Caki2 (cell line): ENCODE data around the gene GLIS1. TPM values are rescaled to one million over a fixed set of nuclear protein-coding genes. Genes with fewer than 3 reads are reported as not detected.

Experiments
- DNase-seq: peaks from one replicate; pipeline ENCODE4 v3.0.0-alpha.2; 2015; ENCODE audit warnings: low read depth
- in situ Hi-C: cut with HindIII; loops from 2 replicates; pipeline ENCODE4 v1.10.0; 2016; ENCODE audit warnings: low sequenced_read_pairs, low pct_unique_long_range_greater_than_20kb, mixed read lengths
- total RNA-seq: library from RNA; depleted of rRNA; stranded (reverse); fragments of >200 nt; shearing (Covaris generic); gene quantifications from 2 replicates; pipeline ENCODE4 v1.2.3, GENCODE V29; 2014; ENCODE audit warnings: low replicate concordance

The GLIS1 gene
- total RNA-seq, 1 experiment from 2014 or later: 0.03 TPM

DNA sequence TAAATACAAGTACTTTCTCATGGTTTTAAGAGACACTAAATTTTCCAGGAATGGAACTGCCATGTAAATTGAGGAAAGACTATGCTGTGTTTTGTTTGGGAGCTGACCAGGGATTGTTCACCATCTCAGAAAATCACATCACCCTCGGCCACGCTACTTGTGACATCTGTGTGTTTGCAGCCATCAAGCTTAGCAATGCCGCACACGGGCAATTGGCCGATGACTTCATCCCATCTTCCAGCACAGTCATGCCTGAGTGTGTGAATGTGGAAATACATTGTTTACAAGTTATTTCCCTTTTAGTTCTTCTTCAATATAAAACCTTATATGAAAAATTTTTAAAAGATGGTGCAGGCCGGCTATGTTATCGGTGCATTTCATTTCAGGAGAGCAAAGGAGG lies 121.6 kb downstream of the GLIS1 start:
- no peak for DNase-seq
- in situ Hi-C loops: no loop called here

DNA sequence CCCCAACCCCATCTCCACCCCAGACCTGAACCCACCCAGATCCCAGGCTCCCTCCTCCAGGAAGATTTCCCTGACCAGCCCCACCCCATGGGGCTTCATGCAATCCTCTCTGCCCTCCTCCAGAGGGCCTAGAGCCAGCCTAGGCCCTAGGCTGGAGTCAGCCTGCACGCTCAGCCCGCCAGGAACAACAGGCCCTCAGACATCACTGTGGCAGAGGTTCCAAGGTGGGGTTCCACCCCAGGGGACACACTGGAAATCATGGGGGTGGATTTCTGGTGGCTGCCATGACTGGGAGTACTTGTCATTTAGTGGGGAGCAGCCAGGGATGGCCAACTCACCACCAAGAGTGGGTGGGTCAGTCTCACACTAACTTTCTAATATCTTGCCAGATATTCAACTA lies 122.0 kb downstream of the GLIS1 start:
- DNase-seq: no peak
- in situ Hi-C loops: no loop called here

DNA sequence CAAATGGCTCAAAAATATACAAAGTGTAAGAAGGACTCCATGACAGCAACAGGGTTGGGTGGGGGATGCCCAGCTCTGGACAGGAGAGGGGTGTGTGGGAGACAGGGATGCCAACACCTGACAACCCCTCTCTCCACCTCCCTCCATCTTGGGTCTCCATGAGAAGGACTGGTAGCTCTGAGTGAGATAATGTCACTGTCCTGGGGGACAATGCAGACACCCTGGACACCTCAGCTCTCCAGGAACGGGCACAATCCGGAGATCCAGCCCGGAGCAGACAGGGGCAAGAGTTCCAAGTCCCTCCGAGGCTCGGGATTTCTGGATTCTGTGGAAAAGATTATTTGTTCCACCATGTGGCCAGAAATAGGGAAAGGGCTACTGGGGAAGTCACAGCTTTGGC lies 122.5 kb downstream of the GLIS1 start:
- in situ Hi-C loops: no loop called here
- DNase-seq: no peak

DNA sequence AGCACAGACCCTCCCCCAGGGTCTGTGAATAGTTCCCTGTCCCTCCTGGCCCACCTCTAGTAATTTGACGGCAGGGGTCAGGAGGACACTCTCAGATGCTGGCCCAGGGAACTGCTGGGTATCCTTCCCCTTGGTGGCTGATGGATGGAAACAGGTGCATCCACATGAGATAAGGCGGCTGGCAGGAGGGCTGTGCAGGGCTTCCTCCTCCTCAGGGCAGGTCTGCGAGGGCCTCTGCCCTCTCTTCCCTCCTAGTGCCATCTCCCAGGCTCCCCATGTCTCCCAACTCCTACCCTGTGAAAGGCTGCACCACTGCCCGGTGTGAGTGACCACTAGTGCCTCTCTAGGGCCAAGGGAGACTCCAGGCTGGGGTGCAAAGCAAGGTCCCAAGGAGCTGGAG lies 123.9 kb downstream of the GLIS1 start:
- in situ Hi-C loops: no loop called here

GRCh38 chr1:53614231-53615021 lies 124.5 kb downstream of the GLIS1 start:
- no peak for DNase-seq
- in situ Hi-C loops: no loop called here

More for the DNA sequence above, 123.9 kb downstream of the GLIS1 start:
- no peak for DNase-seq

- in situ Hi-C loops: no loop called here
- no peak for DNase-seq
Measured at GRCh38 chr1:53608676-53609075, 130.3 kb downstream of the GLIS1 start.

DNA sequence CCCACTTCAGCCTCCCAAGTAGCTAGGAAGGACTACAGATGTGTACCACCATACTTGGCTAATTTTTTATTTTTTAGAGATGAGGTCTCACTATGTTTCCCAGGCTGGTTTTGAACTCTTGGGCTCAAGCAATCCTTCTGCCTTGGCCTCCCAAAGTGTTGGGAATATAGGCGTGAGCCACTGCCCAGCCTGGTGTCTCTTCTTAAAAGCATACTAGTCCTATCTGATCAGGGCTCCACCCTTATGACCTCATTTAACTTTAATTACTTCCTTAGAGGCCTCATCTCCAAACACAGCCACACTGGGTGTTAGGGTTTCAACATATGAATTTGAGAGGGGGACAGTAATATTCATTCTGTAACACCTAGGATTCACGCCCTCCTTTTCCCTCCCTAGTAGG lies 130.9 kb downstream of the GLIS1 start:
- in situ Hi-C loops: no loop called here
- no peak for DNase-seq

DNA sequence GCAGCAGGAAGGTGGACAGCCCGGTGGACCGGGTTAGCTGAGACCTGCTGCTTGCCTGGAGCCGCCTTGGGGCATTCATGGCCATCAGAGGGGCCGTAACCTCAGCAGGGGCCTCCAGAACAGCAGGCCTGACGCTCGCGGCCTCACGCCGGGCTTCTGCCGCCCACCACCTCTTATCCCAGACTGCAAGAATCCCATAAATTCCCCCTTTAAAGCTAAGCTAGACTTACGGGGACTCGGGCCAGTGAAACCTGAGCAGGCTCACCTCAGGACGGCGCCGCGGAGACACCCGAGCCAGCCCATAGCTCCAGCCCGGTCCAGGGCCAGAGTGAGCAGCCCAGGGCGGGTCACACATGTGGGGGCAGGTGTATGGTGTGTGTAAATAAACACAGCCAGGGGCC lies 132.3 kb downstream of the GLIS1 start:
- in situ Hi-C loops: no loop called here

GRCh38 chr1:53606197-53606596 lies 132.8 kb downstream of the GLIS1 start:
- DNase-seq: no peak
- in situ Hi-C loops: no loop called here

More for the DNA sequence above, 132.3 kb downstream of the GLIS1 start:
- DNase-seq: no peak

DNA sequence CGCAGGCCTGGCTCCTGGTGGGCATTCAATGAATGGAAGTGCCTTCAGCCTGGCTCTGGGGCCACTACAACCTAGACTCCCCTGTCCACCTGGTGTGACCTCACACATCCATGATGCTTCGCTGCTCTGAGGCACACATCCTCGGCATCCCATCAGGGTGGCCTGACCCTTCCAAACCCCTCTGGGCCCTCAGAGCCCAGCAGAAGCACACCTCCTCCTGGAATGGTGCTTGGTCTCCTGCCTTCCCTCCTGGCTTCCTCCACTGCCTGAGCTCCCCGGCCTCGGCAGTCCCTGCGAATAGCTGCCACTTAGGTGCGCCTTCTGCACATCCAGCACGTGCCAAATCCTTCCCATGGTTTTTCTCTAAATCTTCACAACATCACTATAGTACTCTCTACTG lies 133.8 kb downstream of the GLIS1 start:
- in situ Hi-C loops: no loop called here
- DNase-seq: no peak

- in situ Hi-C loops: no loop called here
- peak; percentile 19 for DNase-seq
Measured at GRCh38 chr1:53604291-53604919, 134.6 kb downstream of the GLIS1 start.

- DNase-seq: no peak
- in situ Hi-C loops: no loop called here
Measured at GRCh38 chr1:53603431-53603830, 135.5 kb downstream of the GLIS1 start.

- no peak for DNase-seq
- in situ Hi-C loops: no loop called here
Measured at GRCh38 chr1:53601867-53602775, 136.8 kb downstream of the GLIS1 start.

DNA sequence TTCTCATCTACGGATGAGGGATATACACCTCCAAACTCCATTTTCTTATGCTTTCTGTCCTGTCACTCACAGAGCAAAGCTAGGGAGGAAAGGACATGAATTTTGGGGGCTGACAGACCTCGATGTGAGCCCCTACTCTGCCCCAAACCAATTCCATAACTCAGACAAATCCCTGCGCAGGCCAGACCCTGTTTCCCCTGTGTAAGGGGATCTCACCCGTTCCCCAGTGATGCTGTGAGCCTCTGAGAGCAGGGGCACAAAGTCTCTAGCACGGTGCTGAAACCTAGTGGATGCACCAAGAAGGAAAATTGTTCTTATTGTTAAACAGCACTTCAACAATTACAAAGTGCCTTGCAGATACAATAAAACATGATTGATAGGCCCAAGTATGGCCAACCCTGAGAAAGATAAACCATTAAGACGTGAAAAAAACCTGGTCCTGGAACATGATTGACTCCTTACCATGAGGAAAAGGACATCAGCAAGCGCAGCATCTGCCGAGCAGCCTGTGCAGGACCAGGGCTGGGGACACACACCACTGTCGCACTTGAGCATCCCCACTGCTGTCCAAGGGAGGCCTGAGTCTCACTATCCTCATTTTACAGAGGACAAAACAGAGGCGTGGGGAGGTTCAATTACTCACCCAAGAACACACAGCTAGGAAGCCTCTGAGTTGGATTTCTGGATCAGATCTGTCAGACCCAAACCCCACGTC lies 137.8 kb downstream of the GLIS1 start:
- in situ Hi-C loops: no loop called here

DNA sequence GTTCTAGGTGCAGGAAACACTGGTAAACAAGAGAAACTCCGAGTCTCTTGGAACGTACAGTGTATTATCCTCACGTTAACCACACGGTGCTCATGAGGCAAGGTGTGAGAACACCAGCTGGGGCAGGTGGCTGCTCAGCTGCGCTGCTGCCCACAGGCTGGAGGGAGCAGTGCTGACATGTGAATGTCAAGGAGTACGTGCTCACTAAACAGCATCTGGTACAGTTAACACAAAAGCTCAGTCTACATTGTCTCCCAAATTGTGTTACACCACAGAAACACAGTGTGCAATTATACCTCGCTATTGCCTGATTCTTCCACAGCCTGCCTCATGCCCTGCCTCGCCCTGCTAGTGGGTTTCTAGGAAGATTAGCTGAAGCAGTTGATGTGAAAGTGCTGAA lies 138.4 kb downstream of the GLIS1 start:
- in situ Hi-C loops: no loop called here

More for the DNA sequence above, 137.8 kb downstream of the GLIS1 start:
- DNase-seq: no peak

GRCh38 chr1:53600001-53600400 lies 139.0 kb downstream of the GLIS1 start:
- in situ Hi-C loops: no loop called here
- no peak for DNase-seq

More for the DNA sequence above, 138.4 kb downstream of the GLIS1 start:
- DNase-seq: no peak

- in situ Hi-C loops: no loop called here
- no peak for DNase-seq
Measured at GRCh38 chr1:53599481-53599880, 139.5 kb downstream of the GLIS1 start.

GRCh38 chr1:53598966-53599365 lies 140.0 kb downstream of the GLIS1 start:
- no peak for DNase-seq
- in situ Hi-C loops: no loop called here
